H1 (cell line): Measurements from ENCODE around the gene ZNF550. TPM values are rescaled to one million over a fixed set of nuclear protein-coding genes. Genes with fewer than 3 reads are reported as not detected.
A peak's percentile ranks its signal among the peaks of the same experiment; 100 is the strongest.

ENCODE experiments used
- ASH2L ChIP-seq: fragments of 200-600, 300-600 bp; sonication (generic); IDR thresholded peaks from one replicate; pipeline ENCODE4 v1.7.1; 2017; ENCODE audit warnings: low read length
- ATF3 ChIP-seq: IDR thresholded peaks from 2 replicates; pipeline ENCODE4 v1.6.1; 2011; ENCODE audit warnings: low read depth, mild to moderate bottlenecking, low read length; ENCODE audit not compliant: insufficient read depth
- BCL11A ChIP-seq, 2 experiments: IDR thresholded peaks; one replicate each; pipeline ENCODE4 v1.6.1; 2011; ENCODE audit warnings: low read depth in 2 of 2, low read length in 2 of 2, mild to moderate bottlenecking in 2 of 2
- BRCA1 ChIP-seq: IDR thresholded peaks from 2 replicates; pipeline ENCODE4 v1.6.1; 2012; ENCODE audit warnings: low read depth, low read length, improper control_type of control experiment
- CBX8 ChIP-seq: fragments of 300-800, 300-1000 bp; sonication (generic); IDR thresholded peaks from 2 replicates; pipeline ENCODE4 v1.7.1; 2016; ENCODE audit warnings: low read depth, low read length, borderline replicate concordance
- CEBPB ChIP-seq: IDR thresholded peaks from 2 replicates; pipeline ENCODE4 v1.6.1; 2012; ENCODE audit warnings: low read depth, low read length
- CHD1 ChIP-seq: IDR thresholded peaks from 2 replicates; pipeline ENCODE4 v1.6.1; 2012; ENCODE audit warnings: low read depth, low read length, improper control_type of control experiment
- CHD2 ChIP-seq: IDR thresholded peaks from 2 replicates; pipeline ENCODE4 v1.6.1; 2012; ENCODE audit warnings: low read length, improper control_type of control experiment
- CREB1 ChIP-seq: IDR thresholded peaks from 2 replicates; pipeline ENCODE4 v1.6.1; 2012; ENCODE audit warnings: inconsistent platforms
- EGR1 ChIP-seq: IDR thresholded peaks from 2 replicates; pipeline ENCODE4 v1.6.1; 2011; ENCODE audit warnings: low read depth, low read length, borderline replicate concordance
- EZH2 ChIP-seq: fragments of 200-600 bp; sonication (generic); IDR thresholded peaks from 2 replicates; pipeline ENCODE4 v1.7.1; 2012; ENCODE audit warnings: low read depth, mild to moderate bottlenecking, moderate library complexity, low read length, inconsistent platforms; ENCODE audit not compliant: severe bottlenecking
- JUND ChIP-seq: IDR thresholded peaks from 2 replicates; pipeline ENCODE4 v1.6.1; 2011; ENCODE audit warnings: mild to moderate bottlenecking, improper control_type of control experiment, low read length
- KDM4A ChIP-seq: IDR thresholded peaks from one replicate; pipeline ENCODE4 v1.7.1; 2012; ENCODE audit warnings: low read depth, mild to moderate bottlenecking, moderate library complexity, low read length, inconsistent platforms; ENCODE audit not compliant: severe bottlenecking
- KDM5A ChIP-seq: fragments of 200-600 bp; IDR thresholded peaks from 2 replicates; pipeline ENCODE4 v1.7.1; 2012; ENCODE audit warnings: mild to moderate bottlenecking, low read length, inconsistent platforms, mixed read lengths
- MAX ChIP-seq: IDR thresholded peaks from 2 replicates; pipeline ENCODE4 v1.6.1; 2012; ENCODE audit warnings: inconsistent platforms
- PHF8 ChIP-seq: fragments of 200-600 bp; sonication (generic); conservative IDR thresholded peaks from 2 replicates; pipeline ENCODE4 v1.7.1; 2012; ENCODE audit warnings: low read depth, mild to moderate bottlenecking, inconsistent platforms, low read length, moderate library complexity
- POLR2AphosphoS5 ChIP-seq: IDR thresholded peaks from 2 replicates; pipeline ENCODE4 v1.6.1; 2011; ENCODE audit warnings: low read depth, low read length
- RAD21 ChIP-seq, 2 experiments: IDR thresholded peaks in 1 of 2; conservative IDR thresholded peaks in 1 of 2; 2 replicates each; pipeline ENCODE4 v1.6.1; 2011; ENCODE audit warnings: low read depth in 2 of 2, low read length in 2 of 2, improper control_type of control experiment in 1 of 2, inconsistent platforms in 1 of 2, mild to moderate bottlenecking in 1 of 2, moderate library complexity in 1 of 2
- RXRA ChIP-seq: IDR thresholded peaks from 2 replicates; pipeline ENCODE4 v1.6.1; 2011; ENCODE audit warnings: low read depth, mild to moderate bottlenecking, low read length, moderate library complexity; ENCODE audit not compliant: insufficient read depth
- SIN3A ChIP-seq, 2 experiments: IDR thresholded peaks in 1 of 2; conservative IDR thresholded peaks in 1 of 2; 2 replicates each; pipeline ENCODE4 v1.6.1; 2011 to 2012; ENCODE audit warnings: low read length in 2 of 2, improper control_type of control experiment in 1 of 2, low read depth in 1 of 2, mild to moderate bottlenecking in 1 of 2
- SRF ChIP-seq: IDR thresholded peaks from 2 replicates; pipeline ENCODE4 v1.6.1; 2011; ENCODE audit warnings: mild to moderate bottlenecking, low read depth, low read length, moderate library complexity
- SUZ12 ChIP-seq: fragments of 200-600 bp; sonication (generic); IDR thresholded peaks from 2 replicates; pipeline ENCODE4 v1.6.1; 2012; ENCODE audit warnings: mild to moderate bottlenecking, inconsistent platforms, low read length, moderate library complexity, mixed read lengths
- TAF1 ChIP-seq: IDR thresholded peaks from 2 replicates; pipeline ENCODE4 v1.6.1; 2011; ENCODE audit warnings: mild to moderate bottlenecking, low read depth, low read length
- TBP ChIP-seq: IDR thresholded peaks from 2 replicates; pipeline ENCODE4 v1.6.1; 2011; ENCODE audit warnings: low read depth, low read length, improper control_type of control experiment
- polyA plus RNA-seq, 7 experiments: library from polyadenylated mRNA; depleted of rRNA in 3 of 7; stranded (reverse) in 5 of 7; unstranded in 2 of 7; fragments of >200 nt in 5 of 7; fragments of 200-250 nt in 2 of 7; gene quantifications; 1 replicate in 5 of 7; 2 replicates in 1 of 7; 4 replicates in 1 of 7; pipeline versions ENCODE4 v1.2.1 to v1.2.3, GENCODE V29; 2011 to 2013; ENCODE audit warnings: missing spikeins in 2 of 7, mixed read lengths in 2 of 7
- total RNA-seq: library from RNA; stranded (reverse); fragmentation: NEBNext Ultra II Directional; extraction: Animal tissue kit (Norgen Biotek cat#: 25700); gene quantifications from 2 replicates; pipeline ENCODE4 v1.2.1, GENCODE V29; 2021

Gene ZNF550
- total and polyA plus RNA-seq, 2 of the 8 experiments (the other 6 are each of a cell fraction or from before 2014, with no cell fraction given), result 4.5 to 10.7 TPM

GRCh38 chr19:57527136-57527881 is 32.4 kb downstream of the ZNF550 start, which contains the start of gene ZNF549 (continued):
- no peak; a peak in 1 of 4 replicates for TF ChIP-seq RAD21 (IDR thresholded peaks at IDR 0.05 in 1 of 2, conservative IDR thresholded peaks at IDR 0.05 in 1 of 2; ENCODE audit: low read depth in 2 of 2, low read length in 2 of 2)
- peak; percentile 31 for TF ChIP-seq CHD2
- TF ChIP-seq ASH2L, result peak; percentile 68
- TF ChIP-seq JUND, result no peak
- TF ChIP-seq EGR1, result peak; percentile 44; the same call in 1 of the 2 replicates
- 0 out of 2 replicates have a peak, but pooled peaks have one; percentile 11 for TF ChIP-seq POLR2AphosphoS5
- peak; percentile 83 for TF ChIP-seq MAX
- 0 out of 2 replicates have a peak, but pooled peaks have one; percentile 8 for TF ChIP-seq KDM5A
- no peak for TF ChIP-seq BCL11A (IDR thresholded peaks at IDR 0.05; ENCODE audit: low read depth in 2 of 2, low read length in 2 of 2)
- TF ChIP-seq SUZ12, result no peak
- TF ChIP-seq CREB1, result peak; percentile 84
- TF ChIP-seq RXRA, result no peak
- TF ChIP-seq PHF8, result peak; percentile 72
- 0 out of 2 replicates have a peak, but pooled peaks have one; percentile 30 for TF ChIP-seq SRF
- TF ChIP-seq EZH2, result no peak
- peak; percentile 63 for TF ChIP-seq KDM4A
- peak; percentile 19; the same call in 1 of the 2 replicates for TF ChIP-seq CEBPB
- no peak for TF ChIP-seq CBX8
- peak; percentile 79; the same call in 1 of the 2 replicates for TF ChIP-seq TAF1
- peak; percentile 81; the same call in 1 of the 2 replicates for TF ChIP-seq TBP
- TF ChIP-seq CHD1, result no peak
- no peak for TF ChIP-seq BRCA1
- no peak for TF ChIP-seq ATF3
- TF ChIP-seq SIN3A (conservative IDR thresholded peaks at IDR 0.05 in 1 of 2, IDR thresholded peaks at IDR 0.05 in 1 of 2; ENCODE audit: low read depth in 1 of 2, low read length in 2 of 2), result peak; percentile 39 to 83; a peak in 2 of 4 replicates
